Astrocyte of the cerebellum (primary cell): ENCODE measurements around the gene SVBP.

ENCODE experiments used
- DNase-seq: peaks from one replicate; pipeline ENCODE4 v3.0.0-alpha.2; 2011; ENCODE audit warnings: low read depth
- H3K4me3 ChIP-seq: 2 replicates; pipeline ENCODE4 v1.5.1; 2011; ENCODE audit warnings: mild to moderate bottlenecking, low read depth, low read length, moderate library complexity
- in situ Hi-C: cut with HindIII; loops from 2 replicates; pipeline ENCODE4 v1.10.0; 2017; ENCODE audit warnings: low sequenced_read_pairs
- TF ChIP-seq, protein P1 (sequence below): IDR thresholded peaks from 2 replicates; pipeline ENCODE4 v1.5.1; 2012; ENCODE audit warnings: low read length, low read depth, moderate library complexity, mild to moderate bottlenecking; ENCODE audit errors: missing control alignments

The SVBP gene

DNA sequence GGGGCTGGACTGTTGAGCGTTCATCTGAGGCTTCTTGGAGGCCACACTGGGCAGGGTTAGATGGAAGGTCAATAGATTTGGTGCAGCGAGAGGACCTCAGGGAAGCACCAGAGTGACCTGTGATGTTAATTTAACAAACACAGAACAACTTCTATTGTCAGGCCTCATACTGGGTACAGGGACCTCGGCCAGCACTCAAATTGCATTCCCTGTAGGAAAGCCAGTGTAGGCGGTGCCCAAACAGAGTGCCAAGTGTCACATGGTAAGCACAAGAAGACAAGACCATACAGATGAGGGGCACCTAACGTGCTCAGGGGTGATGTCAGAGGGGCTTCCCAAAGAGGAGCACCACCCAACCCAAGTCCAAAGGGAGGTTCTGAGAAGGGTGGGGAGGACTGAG lies 31.1 kb downstream of the SVBP start:
- TF ChIP-seq, protein P1, sequence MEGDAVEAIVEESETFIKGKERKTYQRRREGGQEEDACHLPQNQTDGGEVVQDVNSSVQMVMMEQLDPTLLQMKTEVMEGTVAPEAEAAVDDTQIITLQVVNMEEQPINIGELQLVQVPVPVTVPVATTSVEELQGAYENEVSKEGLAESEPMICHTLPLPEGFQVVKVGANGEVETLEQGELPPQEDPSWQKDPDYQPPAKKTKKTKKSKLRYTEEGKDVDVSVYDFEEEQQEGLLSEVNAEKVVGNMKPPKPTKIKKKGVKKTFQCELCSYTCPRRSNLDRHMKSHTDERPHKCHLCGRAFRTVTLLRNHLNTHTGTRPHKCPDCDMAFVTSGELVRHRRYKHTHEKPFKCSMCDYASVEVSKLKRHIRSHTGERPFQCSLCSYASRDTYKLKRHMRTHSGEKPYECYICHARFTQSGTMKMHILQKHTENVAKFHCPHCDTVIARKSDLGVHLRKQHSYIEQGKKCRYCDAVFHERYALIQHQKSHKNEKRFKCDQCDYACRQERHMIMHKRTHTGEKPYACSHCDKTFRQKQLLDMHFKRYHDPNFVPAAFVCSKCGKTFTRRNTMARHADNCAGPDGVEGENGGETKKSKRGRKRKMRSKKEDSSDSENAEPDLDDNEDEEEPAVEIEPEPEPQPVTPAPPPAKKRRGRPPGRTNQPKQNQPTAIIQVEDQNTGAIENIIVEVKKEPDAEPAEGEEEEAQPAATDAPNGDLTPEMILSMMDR = no peak
- DNase-seq = no peak
- in situ Hi-C loops = no loop called here
- no peak overlapping the region for H3K4me3 ChIP-seq

DNA sequence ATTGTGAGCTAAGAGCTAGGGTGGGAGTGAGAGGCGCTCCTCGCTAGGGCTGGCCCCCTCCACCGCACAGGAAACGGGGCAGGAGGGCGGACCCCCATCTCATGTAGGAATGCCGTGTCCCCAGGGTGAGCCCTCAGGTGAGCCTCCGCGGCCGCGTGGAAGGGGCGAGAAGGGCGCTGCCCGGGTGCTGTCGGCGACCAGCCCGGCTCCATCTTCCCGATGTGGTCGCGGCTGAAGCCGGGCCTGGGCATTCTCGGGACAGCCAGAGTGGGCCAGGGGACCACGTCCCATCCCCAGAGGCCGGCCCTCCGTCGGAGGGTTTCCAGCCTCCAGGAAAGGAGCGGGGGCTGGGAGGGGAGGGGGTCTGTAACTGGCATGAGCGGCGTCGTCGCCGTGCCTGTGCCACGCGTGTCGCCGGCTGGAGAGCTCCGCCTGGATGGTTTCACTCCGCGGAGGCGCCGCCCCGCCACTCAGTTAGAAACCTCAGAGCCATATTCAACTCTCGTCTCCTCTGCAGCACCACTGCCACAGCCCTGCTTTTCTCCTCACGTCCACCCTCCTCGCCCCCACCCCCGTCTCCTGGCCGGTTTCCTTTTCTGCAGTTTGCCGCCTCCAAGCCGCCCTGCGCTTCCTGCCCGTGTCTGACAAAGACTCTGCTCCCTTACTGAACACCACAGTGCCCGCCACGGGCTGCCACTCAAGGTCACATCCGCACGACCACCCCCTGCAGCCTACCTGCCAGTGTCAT lies 32.1 kb downstream of the SVBP start, which contains the start of gene TMEM269:
TSS of gene TMEM269 (plus strand) at position 46 of the 748 bp plus-strand sequence. CDS start 4,903 bp downstream, outside the sequence.
- peak within 1 kb of the TSS; percentile 36 for H3K4me3 ChIP-seq
- no peak for DNase-seq
- TF ChIP-seq, protein P1 = no peak
- in situ Hi-C loops = no loop called here

DNA sequence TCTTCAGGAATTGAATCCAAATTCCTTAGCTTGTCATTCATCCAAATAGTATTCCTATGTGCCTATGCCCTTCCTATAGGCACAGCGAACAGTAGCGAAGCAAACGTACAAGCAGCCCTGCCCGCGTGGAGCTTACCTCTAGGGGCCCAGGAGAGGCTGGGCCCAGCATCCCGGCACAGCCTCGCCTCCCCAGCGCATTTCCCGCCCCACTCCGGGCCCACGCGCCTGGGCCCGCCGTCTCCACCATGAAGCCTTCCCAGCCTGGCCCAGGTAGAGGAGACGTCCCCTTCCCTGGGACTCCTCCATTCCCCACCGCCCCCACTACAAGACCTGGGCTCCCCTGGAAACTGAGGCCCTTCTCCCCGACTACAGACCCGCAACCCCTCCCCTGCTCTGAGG lies 32.7 kb downstream of the SVBP start:
- no peak for DNase-seq
- in situ Hi-C loops = no loop called here
- H3K4me3 ChIP-seq = peak overlapping the region; percentile 36
- TF ChIP-seq, protein P1 = no peak

DNA sequence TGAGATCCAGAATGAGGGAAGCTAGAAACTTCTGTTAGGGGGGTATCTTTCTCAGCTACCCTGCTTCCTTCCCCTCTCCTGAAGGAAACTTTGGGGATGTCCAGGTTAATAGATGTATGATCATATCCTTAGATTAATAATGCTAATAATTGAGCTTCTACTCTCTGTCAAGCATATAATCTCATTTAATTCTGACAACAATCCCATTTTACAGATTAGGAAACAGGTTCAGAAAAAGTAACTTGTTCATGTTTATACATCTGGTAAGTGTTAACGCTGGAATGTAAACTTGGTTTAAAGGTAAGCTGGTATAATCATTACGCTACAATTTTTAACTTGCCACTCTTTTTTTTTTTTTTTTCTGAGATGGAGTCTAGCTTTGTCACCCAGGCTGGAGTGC lies 34.1 kb downstream of the SVBP start:
- DNase-seq = no peak
- H3K4me3 ChIP-seq = no peak overlapping the region
- TF ChIP-seq, protein P1 = no peak
- in situ Hi-C loops = no loop called here

DNA sequence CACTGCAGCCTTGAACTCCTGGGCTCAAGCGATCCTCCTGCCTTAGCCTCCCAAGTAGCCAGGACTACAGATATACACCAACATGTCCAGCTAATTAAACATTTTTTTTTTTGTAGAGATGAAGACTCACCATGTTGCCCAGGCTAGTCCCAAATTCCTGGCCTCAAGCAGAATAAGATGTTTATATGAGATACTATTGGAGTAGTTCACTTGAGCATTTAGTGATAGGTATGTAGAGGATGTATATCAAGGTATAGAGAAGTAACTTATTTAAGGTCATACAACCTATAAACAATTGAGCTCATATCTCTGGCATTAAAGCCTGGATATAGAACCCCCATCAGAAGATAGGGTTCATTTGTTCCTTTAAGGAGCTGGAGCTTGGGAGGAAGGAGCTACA lies 37.0 kb downstream of the SVBP start:
- no peak for DNase-seq
- TF ChIP-seq, protein P1 = no peak
- in situ Hi-C loops = no loop called here
- no peak overlapping the region for H3K4me3 ChIP-seq

DNA sequence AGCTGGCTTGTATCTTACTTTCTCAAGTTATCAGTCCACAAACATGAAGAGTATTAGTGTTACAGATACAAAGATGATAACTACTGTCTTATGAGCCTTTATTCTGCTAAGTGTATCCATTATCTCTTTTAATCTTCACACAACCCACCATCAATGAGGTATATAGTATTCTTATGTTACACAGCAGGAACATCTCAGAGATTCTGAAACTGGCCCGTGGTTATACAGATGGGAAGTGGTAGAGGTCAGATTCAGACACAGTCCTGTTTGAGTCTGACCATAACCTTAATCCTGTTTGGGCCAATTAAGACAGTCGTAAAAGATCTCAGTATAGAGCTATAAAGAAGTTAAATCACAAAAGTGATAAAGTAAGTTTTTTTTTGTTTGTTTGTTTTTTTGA lies 37.5 kb downstream of the SVBP start:
- TF ChIP-seq, protein P1 = no peak
- in situ Hi-C loops = no loop called here
- H3K4me3 ChIP-seq = no peak overlapping the region
- no peak for DNase-seq
